ENCODE measurements around the gene HTRA1.

Gene HTRA1

GRCh38 chr10:122461367-122461728, at the start of gene HTRA1:
HTRA1 (plus strand) TSS chr10:122461553; CDS start chr10:122461653, 100 bp downstream.
- no peak for DNase-seq

- no peak for DNase-seq
These were observed 48.0 kb upstream of the HTRA1 start for GRCh38 chr10:122413327-122413726.

- DNase-seq, result no peak
These were observed 43.7 kb upstream of the HTRA1 start for GRCh38 chr10:122417667-122418066.

- DNase-seq, result no peak
These were observed 42.3 kb upstream of the HTRA1 start for GRCh38 chr10:122419016-122419415.

GRCh38 chr10:122419876-122420623, 41.3 kb upstream of the HTRA1 start:
- DNase-seq, result no peak

GRCh38 chr10:122420624-122421007, 40.7 kb upstream of the HTRA1 start:
- no peak for DNase-seq

- no peak for DNase-seq
These were observed 40.2 kb upstream of the HTRA1 start for GRCh38 chr10:122421054-122421625.

GRCh38 chr10:122421742-122422141, 39.6 kb upstream of the HTRA1 start:
- DNase-seq, result no peak

GRCh38 chr10:122422266-122422989, 38.9 kb upstream of the HTRA1 start:
- DNase-seq, result no peak

GRCh38 chr10:122424059-122424458, 37.3 kb upstream of the HTRA1 start:
- no peak for DNase-seq

GRCh38 chr10:122426829-122427228, 34.5 kb upstream of the HTRA1 start:
- DNase-seq, result no peak

GRCh38 chr10:122427280-122427679, 34.1 kb upstream of the HTRA1 start:
- no peak for DNase-seq

- no peak for DNase-seq
These were observed 26.0 kb upstream of the HTRA1 start for GRCh38 chr10:122435212-122435827.

GRCh38 chr10:122441961-122442360, 19.4 kb upstream of the HTRA1 start:
- DNase-seq, result no peak

GRCh38 chr10:122445469-122445868, 15.9 kb upstream of the HTRA1 start:
- no peak for DNase-seq

- DNase-seq, result no peak
These were observed 15.4 kb upstream of the HTRA1 start for GRCh38 chr10:122445904-122446303.

- DNase-seq, result no peak
These were observed 14.5 kb upstream of the HTRA1 start for GRCh38 chr10:122446668-122447423.

- DNase-seq, result no peak
These were observed 12.8 kb upstream of the HTRA1 start for GRCh38 chr10:122448600-122448999.

- no peak for DNase-seq
These were observed 12.2 kb upstream of the HTRA1 start for GRCh38 chr10:122449153-122449552.

- DNase-seq, result no peak
These were observed 10.9 kb upstream of the HTRA1 start for GRCh38 chr10:122450353-122450990.

- DNase-seq, result no peak
These were observed 7.3 kb upstream of the HTRA1 start for GRCh38 chr10:122454071-122454470.

- DNase-seq, result no peak
These were observed 6.7 kb upstream of the HTRA1 start, which contains the start of gene ARMS2 for GRCh38 chr10:122454603-122455080. ARMS2 (plus strand) TSS chr10:122454653; CDS start chr10:122454728, 75 bp downstream.
